Activated T-cell treated with anti-CD3 and anti-CD28 coated beads, Interleukin-2, amount 50 U/mL, for 24 hours (primary cell): ENCODE measurements around the gene CUL9.
"Not testable (repeated sequence)": the region's sequence is repeated elsewhere in the genome, so short reads cannot be mapped to it uniquely, and the experiment has no call there.

ENCODE experiments used
- DNase-seq: peaks from one replicate; pipeline ENCODE4 v3.0.0-alpha.2; 2020
- H3K27ac Mint-ChIP-seq: 2 replicates; pipeline ENCODE4 v1.8.0; 2020; ENCODE audit warnings: mild to moderate bottlenecking, mixed read lengths
- H3K27me3 Mint-ChIP-seq: 2 replicates; pipeline ENCODE4 v1.8.0; 2020; ENCODE audit warnings: mixed read lengths
- H3K36me3 Mint-ChIP-seq: 2 replicates; pipeline ENCODE4 v1.8.0; 2020; ENCODE audit warnings: low read depth, mixed read lengths
- H3K4me1 Mint-ChIP-seq: 2 replicates; pipeline ENCODE4 v1.8.0; 2020; ENCODE audit warnings: low read depth, mixed read lengths
- H3K4me3 Mint-ChIP-seq: 2 replicates; pipeline ENCODE4 v1.8.0; 2020; ENCODE audit warnings: mild to moderate bottlenecking, moderate library complexity, mixed read lengths
- H3K9me3 Mint-ChIP-seq: 2 replicates; pipeline ENCODE4 v1.8.0; 2020; ENCODE audit warnings: mixed read lengths

CUL9 gene

GRCh38 chr6:43181942-43182860, at the start of gene CUL9:
CUL9 (plus strand) TSS chr6:43182196; CDS start chr6:43184311, 2,115 bp downstream.
- H3K9me3 Mint-ChIP-seq, result no peaks in the 10 kb centered on the region
- no peaks in the 10 kb centered on the region for H3K27me3 Mint-ChIP-seq
- H3K4me1 Mint-ChIP-seq, result peaks cover 54% of the 10 kb centered on the region
- H3K27ac Mint-ChIP-seq, result peak within 1 kb of the TSS; percentile 94
- peak within 1 kb of the TSS; percentile 93 for H3K4me3 Mint-ChIP-seq
- peaks cover 74% of the 10 kb centered on the region for H3K36me3 Mint-ChIP-seq
- DNase-seq, result peak; percentile 88

- DNase-seq, result no peak
- Mint-ChIP-seq H3K27me3 (no peaks in the 10 kb centered on the region), H3K4me3 (no peak overlapping the region), H3K36me3 (no peaks in the 10 kb centered on the region), H3K27ac (no peak overlapping the region), H3K9me3 (no peaks in the 10 kb centered on the region), H3K4me1 (peaks cover 3% of the 10 kb centered on the region)
These were observed 43.7 kb upstream of the CUL9 start for GRCh38 chr6:43138267-43138666.

- H3K27ac Mint-ChIP-seq, H3K27me3 Mint-ChIP-seq, H3K36me3 Mint-ChIP-seq, H3K4me1 Mint-ChIP-seq, DNase-seq, H3K4me3 Mint-ChIP-seq, H3K9me3 Mint-ChIP-seq: not testable (repeated sequence)
These were observed 42.0 kb upstream of the CUL9 start for GRCh38 chr6:43139973-43140372.

GRCh38 chr6:43141644-43142043, 40.4 kb upstream of the CUL9 start:
- Mint-ChIP-seq H3K4me1 (peaks cover 10% of the 10 kb centered on the region), H3K27me3 (no peaks in the 10 kb centered on the region), H3K9me3 (no peaks in the 10 kb centered on the region), H3K4me3 (no peak overlapping the region), H3K36me3 (no peaks in the 10 kb centered on the region), H3K27ac (no peak overlapping the region)
- DNase-seq, result no peak

- DNase-seq, result no peak
- H3K4me3 Mint-ChIP-seq, result no peak overlapping the region
- H3K9me3 Mint-ChIP-seq, result no peaks in the 10 kb centered on the region
- H3K4me1 Mint-ChIP-seq, result peaks cover 10% of the 10 kb centered on the region
- H3K27ac Mint-ChIP-seq, result no peak overlapping the region
- H3K27me3 Mint-ChIP-seq, result no peaks in the 10 kb centered on the region
- H3K36me3 Mint-ChIP-seq, result no peaks in the 10 kb centered on the region
These were observed 39.9 kb upstream of the CUL9 start for GRCh38 chr6:43142101-43142500.

- peak; percentile 87 for DNase-seq
These were observed 38.5 kb upstream of the CUL9 start for GRCh38 chr6:43143235-43144128.

GRCh38 chr6:43144879-43145278, 37.1 kb upstream of the CUL9 start:
- H3K4me3 Mint-ChIP-seq, result no peak overlapping the region

More at GRCh38 chr6:43143235-43144128, 38.5 kb upstream of the CUL9 start:
- peaks cover 10% of the 10 kb centered on the region for H3K4me1 Mint-ChIP-seq
- no peaks in the 10 kb centered on the region for H3K36me3 Mint-ChIP-seq
- no peaks in the 10 kb centered on the region for H3K9me3 Mint-ChIP-seq
- H3K27ac Mint-ChIP-seq, result peak overlapping the region; percentile 31
- H3K4me3 Mint-ChIP-seq, result no peak overlapping the region
- H3K27me3 Mint-ChIP-seq, result no peaks in the 10 kb centered on the region

GRCh38 chr6:43146261-43146660, 35.7 kb upstream of the CUL9 start:
- DNase-seq, result no peak
- H3K4me1 Mint-ChIP-seq, result peaks cover 10% of the 10 kb centered on the region
- no peak overlapping the region for H3K4me3 Mint-ChIP-seq
- no peak overlapping the region for H3K27ac Mint-ChIP-seq
- no peaks in the 10 kb centered on the region for H3K27me3 Mint-ChIP-seq
- no peaks in the 10 kb centered on the region for H3K36me3 Mint-ChIP-seq
- no peaks in the 10 kb centered on the region for H3K9me3 Mint-ChIP-seq

More at GRCh38 chr6:43144879-43145278, 37.1 kb upstream of the CUL9 start:
- H3K27ac Mint-ChIP-seq, result no peak overlapping the region
- no peaks in the 10 kb centered on the region for H3K27me3 Mint-ChIP-seq
- no peaks in the 10 kb centered on the region for H3K9me3 Mint-ChIP-seq
- DNase-seq, result no peak
- no peaks in the 10 kb centered on the region for H3K36me3 Mint-ChIP-seq
- H3K4me1 Mint-ChIP-seq, result peaks cover 10% of the 10 kb centered on the region

GRCh38 chr6:43146709-43147688, 35.0 kb upstream of the CUL9 start:
- no peaks in the 10 kb centered on the region for H3K9me3 Mint-ChIP-seq
- DNase-seq, result no peak
- peaks cover 10% of the 10 kb centered on the region for H3K4me1 Mint-ChIP-seq
- no peak overlapping the region for H3K27ac Mint-ChIP-seq
- H3K27me3 Mint-ChIP-seq, result no peaks in the 10 kb centered on the region
- H3K36me3 Mint-ChIP-seq, result no peaks in the 10 kb centered on the region
- H3K4me3 Mint-ChIP-seq, result no peak overlapping the region

- no peak for DNase-seq
- no peak overlapping the region for H3K4me3 Mint-ChIP-seq
- no peaks in the 10 kb centered on the region for H3K27me3 Mint-ChIP-seq
- peaks cover 8% of the 10 kb centered on the region for H3K4me1 Mint-ChIP-seq
- H3K27ac Mint-ChIP-seq, result no peak overlapping the region
- no peaks in the 10 kb centered on the region for H3K9me3 Mint-ChIP-seq
- H3K36me3 Mint-ChIP-seq, result no peaks in the 10 kb centered on the region
These were observed 34.1 kb upstream of the CUL9 start for GRCh38 chr6:43147691-43148477.

GRCh38 chr6:43149265-43149664, 32.7 kb upstream of the CUL9 start:
- no peaks in the 10 kb centered on the region for H3K4me1 Mint-ChIP-seq
- H3K36me3 Mint-ChIP-seq, result no peaks in the 10 kb centered on the region
- H3K27me3 Mint-ChIP-seq, result no peaks in the 10 kb centered on the region
- H3K27ac Mint-ChIP-seq, result no peak overlapping the region
- no peaks in the 10 kb centered on the region for H3K9me3 Mint-ChIP-seq
- DNase-seq, result no peak
- no peak overlapping the region for H3K4me3 Mint-ChIP-seq

GRCh38 chr6:43150051-43150751, 31.8 kb upstream of the CUL9 start:
- Mint-ChIP-seq H3K36me3 (no peaks in the 10 kb centered on the region), H3K9me3 (no peaks in the 10 kb centered on the region)

GRCh38 chr6:43159599-43159998, 22.4 kb upstream of the CUL9 start:
- no peaks in the 10 kb centered on the region for H3K4me1 Mint-ChIP-seq
- no peak for DNase-seq
- H3K4me3 Mint-ChIP-seq, result no peak overlapping the region
- no peaks in the 10 kb centered on the region for H3K36me3 Mint-ChIP-seq
- H3K27me3 Mint-ChIP-seq, result no peaks in the 10 kb centered on the region
- no peaks in the 10 kb centered on the region for H3K9me3 Mint-ChIP-seq
- no peak overlapping the region for H3K27ac Mint-ChIP-seq

More at GRCh38 chr6:43150051-43150751, 31.8 kb upstream of the CUL9 start:
- no peaks in the 10 kb centered on the region for H3K4me1 Mint-ChIP-seq
- H3K27me3 Mint-ChIP-seq, result no peaks in the 10 kb centered on the region
- DNase-seq, result no peak
- no peak overlapping the region for H3K4me3 Mint-ChIP-seq
- H3K27ac Mint-ChIP-seq, result no peak overlapping the region
